AG04450 (cell line): Measurements from ENCODE around the gene ROCK1. TPM values are rescaled to one million over a fixed set of nuclear protein-coding genes. Genes with fewer than 3 reads are reported as not detected.

Source experiments
- CTCF ChIA-PET: fragments of 300-600, 350-600 bp; formaldehyde crosslinking; extraction: SDS; loops from one replicate; lab custom pipeline; 2022; ENCODE audit warnings: antibody characterized with exemption, inconsistent platforms; lab: Charles Lee
- POLR2A ChIA-PET: fragments of 350-600 bp; formaldehyde crosslinking; extraction: SDS; loops from one replicate; lab custom pipeline; 2021; ENCODE audit warnings: antibody characterized with exemption, inconsistent platforms; lab: Yijun Ruan, JAX
- DNase-seq: peaks from one replicate; pipeline ENCODE4 v3.0.0-alpha.2; 2011; ENCODE audit warnings: low read depth, low spot score
- H3K27ac ChIP-seq: one replicate; pipeline ENCODE4 v1.5.1; 2012; ENCODE audit warnings: low read depth, low read length, control low read depth
- H3K27me3 ChIP-seq: one replicate; pipeline ENCODE4 v1.6.0; 2012; ENCODE audit warnings: low read length; ENCODE audit not compliant: control insufficient read depth, insufficient read depth
- H3K4me3 ChIP-seq: 2 replicates; pipeline ENCODE4 v1.5.1; 2011; ENCODE audit warnings: mild to moderate bottlenecking, low read depth, low read length, control low read depth
- H3K9me3 ChIP-seq: 2 replicates; pipeline ENCODE4 v1.5.1; 2012; ENCODE audit warnings: low read length; ENCODE audit not compliant: control insufficient read depth, insufficient read depth
- polyA plus RNA-seq: library from polyadenylated mRNA; depleted of rRNA; stranded (reverse); fragments of >200 nt; gene quantifications from 2 replicates; pipeline ENCODE4 v1.2.3, GENCODE V29; 2011
- TF ChIP-seq, protein P1 (sequence below): IDR thresholded peaks from 2 replicates; pipeline ENCODE4 v1.5.1; 2011; ENCODE audit warnings: low read depth, low read length, control low read depth, inconsistent platforms

ROCK1 gene
- polyA plus RNA-seq, 1 experiment: 37.2 TPM

DNA sequence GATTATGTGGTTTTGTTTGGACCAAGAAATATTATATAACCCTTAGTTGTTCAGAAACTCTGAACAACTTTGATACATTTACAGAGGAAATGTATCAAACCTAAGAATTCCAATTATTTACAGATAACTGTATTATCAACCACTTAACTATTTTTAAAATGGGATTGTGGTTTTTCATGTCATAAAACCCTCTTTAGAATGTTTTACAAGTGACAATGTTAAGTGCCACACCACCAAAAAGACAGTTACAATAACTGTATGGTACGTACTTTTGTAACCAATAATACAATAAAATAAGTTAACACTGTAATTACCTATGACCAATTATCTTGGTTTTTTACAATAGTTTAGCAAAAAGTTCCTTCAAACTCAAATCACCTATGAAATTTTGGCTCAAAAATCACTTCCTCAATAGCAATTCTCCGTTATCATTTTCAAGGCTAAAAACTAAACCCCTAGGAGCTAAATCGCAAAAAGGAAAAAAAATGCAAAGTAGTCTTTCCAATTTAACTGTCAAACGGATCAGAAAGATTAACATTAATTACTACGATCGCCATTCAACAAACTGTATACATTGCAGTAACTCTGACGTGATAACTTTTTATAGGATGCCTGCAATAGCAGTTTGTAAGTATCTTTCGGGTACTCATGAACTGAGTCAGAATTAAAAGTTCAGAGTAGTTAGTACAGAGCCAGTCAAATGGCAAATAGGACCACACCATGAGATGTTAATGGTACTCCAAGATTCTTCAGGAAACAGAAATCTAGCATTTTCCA, 1.5 kb downstream of the ROCK1 start:
- POLR2A ChIA-PET: no interaction called here

DNA sequence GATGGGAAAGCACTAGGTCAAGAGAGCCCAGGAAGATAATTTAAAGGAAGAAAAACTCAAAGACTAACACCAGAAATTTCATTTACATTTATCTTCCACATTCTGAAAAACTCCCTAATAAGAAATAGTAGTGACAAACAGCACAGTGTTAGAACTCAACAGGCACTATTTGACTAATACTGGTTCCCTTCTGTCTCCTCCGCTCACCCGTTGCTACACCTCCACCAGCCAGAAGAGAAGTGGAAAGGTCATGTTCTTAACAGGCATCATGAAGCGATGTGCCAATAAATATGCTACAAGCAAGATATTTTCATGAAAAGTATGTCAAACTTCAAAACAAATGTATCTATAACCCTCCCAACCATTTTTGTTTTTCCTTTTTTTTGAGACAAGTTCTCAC, 5.7 kb downstream of the ROCK1 start:
- no peak for DNase-seq
- peaks cover 4% of the 10 kb centered on the region; the same call in 1 of the 2 replicates for H3K9me3 ChIP-seq
- CTCF ChIA-PET: no interaction called here
- H3K27me3 ChIP-seq: no peaks in the 10 kb centered on the region
- TF ChIP-seq, protein P1, sequence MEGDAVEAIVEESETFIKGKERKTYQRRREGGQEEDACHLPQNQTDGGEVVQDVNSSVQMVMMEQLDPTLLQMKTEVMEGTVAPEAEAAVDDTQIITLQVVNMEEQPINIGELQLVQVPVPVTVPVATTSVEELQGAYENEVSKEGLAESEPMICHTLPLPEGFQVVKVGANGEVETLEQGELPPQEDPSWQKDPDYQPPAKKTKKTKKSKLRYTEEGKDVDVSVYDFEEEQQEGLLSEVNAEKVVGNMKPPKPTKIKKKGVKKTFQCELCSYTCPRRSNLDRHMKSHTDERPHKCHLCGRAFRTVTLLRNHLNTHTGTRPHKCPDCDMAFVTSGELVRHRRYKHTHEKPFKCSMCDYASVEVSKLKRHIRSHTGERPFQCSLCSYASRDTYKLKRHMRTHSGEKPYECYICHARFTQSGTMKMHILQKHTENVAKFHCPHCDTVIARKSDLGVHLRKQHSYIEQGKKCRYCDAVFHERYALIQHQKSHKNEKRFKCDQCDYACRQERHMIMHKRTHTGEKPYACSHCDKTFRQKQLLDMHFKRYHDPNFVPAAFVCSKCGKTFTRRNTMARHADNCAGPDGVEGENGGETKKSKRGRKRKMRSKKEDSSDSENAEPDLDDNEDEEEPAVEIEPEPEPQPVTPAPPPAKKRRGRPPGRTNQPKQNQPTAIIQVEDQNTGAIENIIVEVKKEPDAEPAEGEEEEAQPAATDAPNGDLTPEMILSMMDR: no peak
- POLR2A ChIA-PET: no interaction called here
- no peak overlapping the region for H3K27ac ChIP-seq
- H3K4me3 ChIP-seq: no peak overlapping the region

More for the DNA sequence above, 1.5 kb downstream of the ROCK1 start:
- TF ChIP-seq, protein P1: no peak
- Histone ChIP-seq H3K27me3 (no peaks in the 10 kb centered on the region), H3K9me3 (no peaks in the 10 kb centered on the region; the same call in 1 of the 2 replicates), H3K4me3 (peak overlapping the region; percentile 98), H3K27ac (peak overlapping the region; percentile 93)
- no peak for DNase-seq
- CTCF ChIA-PET: interaction anchor here (0.6 kb wide), 1 partner anchor 15 kb away, joined by 4 read pairs; no protein-coding TSS in a partner anchor

DNA sequence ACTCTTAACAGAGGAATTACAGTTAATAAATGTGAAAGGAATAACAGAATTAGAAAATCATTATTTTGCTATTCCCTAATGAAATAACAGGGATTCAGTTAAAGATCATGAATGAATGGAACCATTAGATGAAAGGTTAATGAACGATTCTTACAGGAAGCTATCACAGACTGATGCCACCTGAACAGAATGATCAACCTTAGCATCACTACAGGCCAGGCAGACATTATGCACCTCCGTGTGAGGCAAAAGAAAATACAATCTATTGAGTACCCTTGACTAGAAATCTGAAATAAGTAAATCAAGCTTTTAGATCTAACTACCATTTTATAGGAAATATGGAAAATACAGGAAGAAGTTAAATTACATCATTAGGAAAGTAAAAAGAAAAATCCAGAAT, 10.4 kb downstream of the ROCK1 start:
- CTCF ChIA-PET: interaction anchor here (1.2 kb wide), 1 partner anchor 79 kb away, joined by 5 read pairs; no protein-coding TSS in a partner anchor
- Histone ChIP-seq H3K9me3 (peaks cover 4% of the 10 kb centered on the region; the same call in 1 of the 2 replicates), H3K27ac (no peak overlapping the region), H3K27me3 (no peaks in the 10 kb centered on the region), H3K4me3 (no peak overlapping the region)
- POLR2A ChIA-PET: interaction anchor here (0.5 kb wide), 1 partner anchor 9 kb away, joined by 3 read pairs; no protein-coding TSS in a partner anchor
- no peak for DNase-seq
- TF ChIP-seq, protein P1: no peak

DNA sequence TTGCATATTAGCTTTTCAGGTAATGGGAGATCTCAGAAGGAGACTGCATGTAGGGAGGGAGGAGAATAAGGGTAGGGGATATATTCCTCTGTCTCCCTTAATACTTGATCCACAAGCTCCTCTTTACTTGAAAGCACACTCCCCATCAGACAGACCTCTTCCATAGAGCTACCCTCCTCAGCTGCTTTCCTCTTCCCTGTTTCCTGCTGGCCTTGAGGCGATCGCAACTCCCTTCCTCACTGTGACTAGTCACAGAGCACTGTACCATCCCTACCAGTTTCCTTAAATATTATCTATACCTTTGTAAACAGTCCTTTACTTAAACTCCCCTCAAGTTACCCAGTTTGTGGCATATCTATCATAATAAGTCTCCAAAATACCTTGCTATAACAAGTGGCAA, 10.9 kb downstream of the ROCK1 start:
- H3K9me3 ChIP-seq: peaks cover 4% of the 10 kb centered on the region; the same call in 1 of the 2 replicates
- ChIA-PET CTCF (interaction anchor here (0.6 to 1.2 kb wide), 2 partner anchors 79 to 113 kb away, joined by 5 to 6 read pairs; no protein-coding TSS in a partner anchor), POLR2A (interaction anchor here (0.5 to 0.8 kb wide), 2 partner anchors 8 to 11 kb away, joined by 3 read pairs; partner anchors contain the start of gene ROCK1)
- no peak for DNase-seq
- H3K4me3 ChIP-seq: no peak overlapping the region
- TF ChIP-seq, protein P1: no peak
- no peak overlapping the region for H3K27ac ChIP-seq
- no peaks in the 10 kb centered on the region for H3K27me3 ChIP-seq

DNA sequence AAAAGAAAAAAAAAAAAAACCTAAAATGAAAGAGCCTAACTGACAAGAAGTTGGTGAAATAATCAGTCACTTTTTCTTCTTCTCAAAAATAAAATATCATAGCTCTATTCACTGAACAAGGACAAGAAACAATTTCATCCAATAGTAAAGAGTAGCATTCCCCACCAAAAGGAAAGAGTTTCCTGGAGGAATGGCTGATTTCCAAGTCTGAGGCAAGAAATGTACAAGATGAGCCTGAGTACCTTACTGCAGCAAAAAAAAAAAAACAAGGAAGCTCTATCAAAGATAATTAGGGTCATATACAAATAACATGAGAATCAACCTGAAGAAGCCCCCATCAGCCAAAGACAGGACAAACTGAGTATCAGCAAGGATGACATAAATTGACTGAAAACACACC, 11.5 kb downstream of the ROCK1 start:
- ChIA-PET POLR2A (interaction anchor here (0.8 kb wide), 1 partner anchor 12 kb away, joined by 3 read pairs; the partner anchor contains the start of gene ROCK1), CTCF (interaction anchor here (0.6 kb wide), 1 partner anchor 114 kb away, joined by 6 read pairs; no protein-coding TSS in a partner anchor)
- peaks cover 4% of the 10 kb centered on the region; the same call in 1 of the 2 replicates for H3K9me3 ChIP-seq
- H3K27ac ChIP-seq: no peak overlapping the region
- TF ChIP-seq, protein P1: no peak
- no peaks in the 10 kb centered on the region for H3K27me3 ChIP-seq
- DNase-seq: no peak
- H3K4me3 ChIP-seq: no peak overlapping the region
